HG03175 (cell line): ENCODE measurements around the gene CCL24.
"Not testable (repeated sequence)": the region's sequence is repeated elsewhere in the genome, so short reads cannot be mapped to it uniquely, and the experiment has no call there.

Experiments
- ATAC-seq: cut with Tn5 transposase; IDR thresholded peaks from one replicate; pipeline ENCODE4 v1.9.1; 2021; ENCODE audit warnings: mild to moderate bottlenecking, moderate library complexity; ENCODE audit not compliant: unreplicated experiment

CCL24 gene

GRCh38 chr7:75788154-75788847 lies 25.3 kb downstream of the CCL24 start:
- not testable (repeated sequence) for ATAC-seq

DNA sequence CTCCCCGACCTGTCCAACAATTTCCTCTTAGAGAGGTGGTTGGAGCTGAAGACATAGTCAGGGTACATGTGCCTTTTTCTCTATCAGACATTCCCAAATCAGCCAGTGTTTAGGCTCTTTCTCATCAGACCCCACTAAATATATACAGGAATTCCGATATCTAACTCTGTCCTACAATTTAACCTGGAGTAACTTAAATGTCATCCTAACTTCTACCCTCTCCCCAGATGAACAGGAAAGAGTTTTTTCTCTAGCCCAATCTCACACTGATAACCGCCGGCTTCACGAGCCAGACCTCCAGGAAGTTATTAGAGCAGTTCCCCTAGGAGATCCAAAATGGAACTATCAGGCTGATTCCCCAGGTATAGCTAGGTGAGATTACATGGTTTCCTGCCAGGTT lies 30.5 kb downstream of the CCL24 start:
- ATAC-seq: not testable (repeated sequence)

- ATAC-seq: not testable (repeated sequence)
These were observed 32.8 kb downstream of the CCL24 start for GRCh38 chr7:75780647-75781273.

- not testable (repeated sequence) for ATAC-seq
These were observed 34.1 kb downstream of the CCL24 start for GRCh38 chr7:75779516-75779915.

DNA sequence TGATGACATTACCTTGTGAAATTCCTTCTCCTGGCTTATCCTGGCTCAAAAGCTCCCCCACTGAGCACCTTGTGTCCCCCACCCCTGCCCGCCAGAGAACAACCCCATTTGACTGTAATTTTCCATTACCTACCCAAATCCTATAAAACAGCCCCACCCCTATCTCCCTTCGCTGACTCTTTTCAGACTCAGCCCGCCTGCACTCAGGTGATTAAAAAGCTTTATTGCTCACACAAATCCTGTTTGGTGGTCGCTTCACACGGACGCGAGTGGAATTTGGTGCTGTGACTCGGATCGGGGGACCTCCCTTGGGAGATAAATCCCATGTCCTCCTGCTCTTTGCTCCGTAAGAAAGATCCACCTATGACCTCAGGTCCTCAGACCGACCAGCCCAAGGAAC lies 34.6 kb downstream of the CCL24 start:
- not testable (repeated sequence) for ATAC-seq

GRCh38 chr7:75776295-75776971 lies 37.2 kb downstream of the CCL24 start:
- ATAC-seq: no peak

- not testable (repeated sequence) for ATAC-seq
These were observed 39.6 kb downstream of the CCL24 start for GRCh38 chr7:75773958-75774357.

DNA sequence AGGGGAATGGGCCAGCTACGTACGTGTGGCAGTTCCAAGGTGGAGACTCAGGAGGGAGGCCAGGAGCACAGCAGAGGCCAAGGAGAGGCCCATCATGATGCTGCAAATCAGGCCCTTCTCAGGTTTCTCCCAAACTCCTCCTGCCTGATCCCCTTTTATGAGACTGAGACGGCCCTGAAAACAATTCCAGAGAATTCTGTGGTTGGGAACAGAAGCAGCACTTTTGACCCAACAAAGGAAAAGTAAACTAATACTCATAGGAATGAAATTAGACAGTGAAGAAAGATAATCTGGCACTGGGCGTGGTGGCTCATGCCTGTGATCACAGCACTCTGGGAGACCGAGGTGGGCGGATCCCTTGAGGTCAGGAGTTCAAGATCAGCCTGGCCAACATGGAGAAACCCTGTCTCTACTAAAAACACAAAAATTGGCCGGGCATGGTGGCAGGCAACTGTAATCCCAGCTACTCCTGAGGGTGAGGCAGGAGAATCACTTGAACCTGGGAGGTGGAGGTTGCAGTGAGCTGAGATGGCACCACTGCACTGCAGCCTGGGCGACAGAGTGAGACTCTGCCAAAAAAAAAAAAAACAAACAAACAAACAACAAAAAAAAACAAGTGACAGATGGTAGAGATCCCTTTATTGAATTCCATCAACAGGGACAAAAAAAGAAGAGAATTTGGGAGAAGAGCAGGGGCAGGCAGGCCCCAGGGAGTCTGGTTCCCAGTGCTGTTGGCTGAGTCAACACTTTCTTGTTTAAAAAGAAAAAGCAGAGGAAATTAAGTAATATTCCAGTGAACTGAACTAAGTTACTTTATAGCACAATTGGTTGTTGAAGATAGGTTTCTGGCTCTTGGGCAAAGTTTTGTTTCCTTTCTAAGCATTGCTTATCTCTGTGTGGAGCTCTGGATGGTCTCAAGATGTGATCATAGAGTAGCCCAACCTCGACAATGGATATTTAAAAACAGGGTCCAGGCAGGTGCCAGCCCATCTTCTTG lies 41.2 kb downstream of the CCL24 start, which contains the start of gene CCL26:
TSS of gene CCL26 (minus strand) at position 131 of the 997 bp plus-strand sequence. CDS start at position 96, 35 bp downstream.
- no peak for ATAC-seq

GRCh38 chr7:75771224-75771623 lies 42.4 kb downstream of the CCL24 start:
- no peak for ATAC-seq

- ATAC-seq: no peak
These were observed 51.2 kb downstream of the CCL24 start for GRCh38 chr7:75762350-75762917.

DNA sequence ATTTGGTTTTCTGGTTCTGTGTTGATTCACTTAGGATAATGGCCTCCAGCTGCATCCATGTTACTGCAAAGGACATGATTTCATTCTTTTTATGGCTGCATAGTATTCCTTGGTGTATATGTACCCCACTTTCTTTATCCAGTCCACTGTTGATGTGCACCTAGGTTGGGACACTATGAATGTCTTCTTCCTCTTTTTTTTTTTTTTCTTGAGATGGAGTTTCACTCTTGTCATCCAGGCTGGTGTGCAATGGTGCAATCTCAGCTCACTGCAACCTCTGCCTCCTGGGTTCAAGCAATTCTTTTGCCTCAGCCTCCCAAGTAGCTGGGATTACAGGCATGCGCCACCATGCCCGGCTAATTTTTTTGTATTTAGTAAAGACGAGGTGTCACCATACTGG lies 51.8 kb downstream of the CCL24 start:
- ATAC-seq: not testable (repeated sequence)
